ENCODE results near the gene DNAAF1.

The DNAAF1 gene

GRCh38 chr16:84144859-84145639, at the start of gene DNAAF1, which contains the start of gene HSDL1:
DNAAF1 (plus strand) TSS chr16:84145308; CDS start chr16:84145441, 133 bp downstream.
HSDL1 (minus strand) TSS chr16:84145177; CDS start chr16:84131321, 13,856 bp downstream.
- Histone ChIP-seq H3K27me3 (no peaks in the 10 kb centered on the region), H3K4me3 (peak within 1 kb of the TSS; percentile 79), H3K9ac (peak within 1 kb of the TSS; percentile 76), H3K9me3 (no peaks in the 10 kb centered on the region), H3K36me3 (no peaks in the 10 kb centered on the region), H4K20me1 (peaks cover 40% of the 10 kb centered on the region), H3K4me1 (peaks cover 24% of the 10 kb centered on the region), H3K4me2 (peak within 1 kb of the TSS; percentile 98), H3K27ac (peak within 1 kb of the TSS; percentile 70)
- no peak for TF ChIP-seq Cebpa-rat (IDR thresholded peaks at IDR 0.05)

- Histone ChIP-seq H3K27me3 (no peaks in the 10 kb centered on the region), H3K9ac (no peak overlapping the region), H3K36me3 (peaks cover 95% of the 10 kb centered on the region), H4K20me1 (peaks cover 100% of the 10 kb centered on the region), H3K9me3 (no peaks in the 10 kb centered on the region), H3K4me3 (no peak overlapping the region), H3K4me2 (no peak overlapping the region), H3K27ac (no peak overlapping the region), H3K4me1 (peaks cover 24% of the 10 kb centered on the region)
- no peak for TF ChIP-seq Cebpa-rat (IDR thresholded peaks at IDR 0.05)
These were observed 49.6 kb upstream of the DNAAF1 start for GRCh38 chr16:84095466-84095865.

GRCh38 chr16:84096447-84097005, 48.6 kb upstream of the DNAAF1 start:
- Histone ChIP-seq H3K4me3 (no peak overlapping the region), H3K9ac (no peak overlapping the region), H3K27ac (no peak overlapping the region), H4K20me1 (peaks cover 100% of the 10 kb centered on the region), H3K4me2 (no peak overlapping the region), H3K27me3 (no peaks in the 10 kb centered on the region), H3K36me3 (peaks cover 96% of the 10 kb centered on the region), H3K9me3 (no peaks in the 10 kb centered on the region), H3K4me1 (peaks cover 23% of the 10 kb centered on the region)
- no peak for TF ChIP-seq Cebpa-rat (IDR thresholded peaks at IDR 0.05)

GRCh38 chr16:84098939-84099338, 46.2 kb upstream of the DNAAF1 start:
- no peak for TF ChIP-seq Cebpa-rat (IDR thresholded peaks at IDR 0.05)
- no peak overlapping the region for H3K4me2 ChIP-seq
- no peak overlapping the region for H3K27ac ChIP-seq
- no peaks in the 10 kb centered on the region for H3K9me3 ChIP-seq
- peaks cover 82% of the 10 kb centered on the region for H3K36me3 ChIP-seq
- H3K9ac ChIP-seq = no peak overlapping the region
- no peak overlapping the region for H3K4me3 ChIP-seq
- peaks cover 100% of the 10 kb centered on the region for H4K20me1 ChIP-seq
- no peaks in the 10 kb centered on the region for H3K27me3 ChIP-seq
- H3K4me1 ChIP-seq = peaks cover 33% of the 10 kb centered on the region

- H3K4me1 ChIP-seq = peaks cover 63% of the 10 kb centered on the region
- no peaks in the 10 kb centered on the region for H3K27me3 ChIP-seq
- TF ChIP-seq Cebpa-rat (IDR thresholded peaks at IDR 0.05) = no peak
- H3K4me2 ChIP-seq = no peak overlapping the region
- H3K4me3 ChIP-seq = no peak overlapping the region
- H3K36me3 ChIP-seq = peaks cover 61% of the 10 kb centered on the region
- H3K9me3 ChIP-seq = no peaks in the 10 kb centered on the region
- no peak overlapping the region for H3K27ac ChIP-seq
- no peak overlapping the region for H3K9ac ChIP-seq
- peaks cover 100% of the 10 kb centered on the region for H4K20me1 ChIP-seq
These were observed 41.4 kb upstream of the DNAAF1 start for GRCh38 chr16:84103678-84104077.

GRCh38 chr16:84104231-84104630, 40.9 kb upstream of the DNAAF1 start:
- H4K20me1 ChIP-seq = peaks cover 100% of the 10 kb centered on the region
- TF ChIP-seq Cebpa-rat (IDR thresholded peaks at IDR 0.05) = no peak
- H3K4me3 ChIP-seq = no peak overlapping the region
- peaks cover 63% of the 10 kb centered on the region for H3K4me1 ChIP-seq
- peak overlapping the region; percentile 75; the same call in 1 of the 2 replicates for H3K4me2 ChIP-seq
- H3K27ac ChIP-seq = no peak overlapping the region
- no peaks in the 10 kb centered on the region for H3K27me3 ChIP-seq
- H3K9me3 ChIP-seq = no peaks in the 10 kb centered on the region
- peaks cover 61% of the 10 kb centered on the region for H3K36me3 ChIP-seq
- no peak overlapping the region for H3K9ac ChIP-seq

- Histone ChIP-seq H3K4me2 (peak overlapping the region; percentile 75), H3K36me3 (peaks cover 59% of the 10 kb centered on the region), H3K27me3 (no peaks in the 10 kb centered on the region), H3K4me3 (no peak overlapping the region), H3K4me1 (peaks cover 54% of the 10 kb centered on the region), H4K20me1 (peaks cover 100% of the 10 kb centered on the region), H3K27ac (no peak overlapping the region), H3K9me3 (no peaks in the 10 kb centered on the region), H3K9ac (no peak overlapping the region; the same call in 1 of the 2 replicates)
- TF ChIP-seq Cebpa-rat (IDR thresholded peaks at IDR 0.05) = no peak
These were observed 39.8 kb upstream of the DNAAF1 start for GRCh38 chr16:84105301-84105815.

- Histone ChIP-seq H3K27ac (peak overlapping the region; percentile 49; the same call in 1 of the 2 replicates), H3K4me2 (peak overlapping the region; percentile 75), H3K4me3 (no peak overlapping the region), H3K27me3 (no peaks in the 10 kb centered on the region), H3K4me1 (peaks cover 55% of the 10 kb centered on the region), H3K9me3 (no peaks in the 10 kb centered on the region), H4K20me1 (peaks cover 100% of the 10 kb centered on the region), H3K36me3 (peaks cover 59% of the 10 kb centered on the region), H3K9ac (peak overlapping the region; percentile 59)
- no peak for TF ChIP-seq Cebpa-rat (IDR thresholded peaks at IDR 0.05)
These were observed 39.0 kb upstream of the DNAAF1 start for GRCh38 chr16:84105948-84106740.

GRCh38 chr16:84107921-84108320, 37.2 kb upstream of the DNAAF1 start:
- H3K9me3 ChIP-seq = no peaks in the 10 kb centered on the region
- H3K27me3 ChIP-seq = no peaks in the 10 kb centered on the region
- peaks cover 52% of the 10 kb centered on the region for H3K36me3 ChIP-seq
- H3K27ac ChIP-seq = no peak overlapping the region
- H3K9ac ChIP-seq = no peak overlapping the region
- TF ChIP-seq Cebpa-rat (IDR thresholded peaks at IDR 0.05) = no peak
- no peak overlapping the region for H3K4me2 ChIP-seq
- peaks cover 50% of the 10 kb centered on the region for H3K4me1 ChIP-seq
- H4K20me1 ChIP-seq = peaks cover 100% of the 10 kb centered on the region
- no peak overlapping the region for H3K4me3 ChIP-seq
